HepG2 (cell line): ENCODE results near the gene FGGY. TPM values are rescaled to one million over a fixed set of nuclear protein-coding genes. Genes with fewer than 3 reads are reported as not detected.

Experiments used
- ATAC-seq: fragments of 200-7000 bp; cut with Tn5 transposase; 3 replicates; pipeline ENCODE4 v1.9.1; 2020; ENCODE audit warnings: mild to moderate bottlenecking, moderate library complexity
- BruUV-seq: library from RNA; stranded (reverse); fragments of 400-500 nt; replicated peaks from 2 replicates; lab custom pipeline; 2021; lab: Mats Ljungman, UMichigan
- CTCF ChIA-PET: fragments of 300-600 bp; formaldehyde crosslinking; extraction: SDS; loops from one replicate; lab custom pipeline; 2021; ENCODE audit warnings: low total read pairs, inconsistent platforms, low intra/inter-chr PET ratio; lab: Yijun Ruan, JAX
- POLR2A ChIA-PET: fragments of 350-600 bp; sonication (Branson Sonifier 250); formaldehyde crosslinking; loops from one replicate; lab custom pipeline; 2020; ENCODE audit warnings: antibody characterized with exemption, inconsistent platforms; lab: Yijun Ruan, JAX
- DNase-seq: peaks from one replicate; pipeline ENCODE4 v3.0.0-alpha.2; 2015; ENCODE audit warnings: low spot score
- FAIRE-seq: peaks from 3 replicates; lab custom pipeline; 2011; peaks lifted over from hg19 to GRCh38; lab: Jason Lieb, UNC
- H2AFZ ChIP-seq: one replicate; pipeline ENCODE4 v1.6.1; 2011; ENCODE audit warnings: low read length, inconsistent platforms
- H3K27ac ChIP-seq: fragments of 300-600 bp; 3 replicates; pipeline ENCODE4 v1.8.0; 2011; ENCODE audit warnings: mixed run types, mild to moderate bottlenecking, mixed read lengths, low read length, inconsistent platforms; ENCODE audit not compliant: insufficient read depth; ENCODE audit errors: extremely low read length
- H3K27me3 ChIP-seq, 2 experiments: fragments of 200-600 bp in 1 of 2; 2 replicates in 1 of 2; 3 replicates in 1 of 2; pipeline versions ENCODE4 v1.6.0 to v1.8.0; 2011; ENCODE audit warnings: low read length in 2 of 2, mild to moderate bottlenecking in 2 of 2, moderate library complexity in 2 of 2, inconsistent platforms in 1 of 2; ENCODE audit not compliant: insufficient read depth in 2 of 2, control insufficient read depth in 1 of 2
- H3K36me3 ChIP-seq, 2 experiments: fragments of 200-600 bp in 1 of 2; replicated peaks in 1 of 2; 2 replicates in 1 of 2; 3 replicates in 1 of 2; pipeline versions ENCODE4 v1.5.1 to v1.8.0; 2011; ENCODE audit warnings: low read length in 2 of 2, inconsistent platforms in 1 of 2; ENCODE audit not compliant: insufficient read depth in 2 of 2, control insufficient read depth in 1 of 2
- H3K4me1 ChIP-seq: 2 replicates; pipeline ENCODE4 v1.5.1; 2012; ENCODE audit warnings: low read length, inconsistent platforms; ENCODE audit not compliant: insufficient read depth
- H3K4me2 ChIP-seq: 2 replicates; pipeline ENCODE4 v1.6.0; 2011; ENCODE audit warnings: low read depth, low read length, inconsistent platforms
- H3K4me3 ChIP-seq, 3 experiments: fragments of 200-600 bp in 1 of 3; sonication (generic), shearing (Covaris generic) in 1 of 3; replicated peaks in 1 of 3; 2 replicates each; pipeline ENCODE4 v1.5.1; 2011 to 2016; ENCODE audit warnings: low read length in 3 of 3, inconsistent platforms in 2 of 3, low read depth in 2 of 3, mild to moderate bottlenecking in 2 of 3, control low read depth in 1 of 3, mixed read lengths in 1 of 3; ENCODE audit not compliant: insufficient read depth in 1 of 3
- H3K79me2 ChIP-seq: one replicate; pipeline ENCODE4 v1.6.1; 2011; ENCODE audit warnings: low read length, inconsistent platforms; ENCODE audit not compliant: insufficient read depth
- H3K9ac ChIP-seq: 2 replicates; pipeline ENCODE4 v1.6.0; 2011; ENCODE audit warnings: mild to moderate bottlenecking, low read depth, low read length, inconsistent platforms; ENCODE audit not compliant: insufficient read depth
- H3K9me3 ChIP-seq: 2 replicates; pipeline ENCODE4 v1.5.1; 2012; ENCODE audit warnings: mild to moderate bottlenecking, low read length
- H4K20me1 ChIP-seq: 2 replicates; pipeline ENCODE4 v1.6.0; 2011; ENCODE audit warnings: inconsistent platforms, mild to moderate bottlenecking, low read length, moderate library complexity; ENCODE audit not compliant: insufficient read depth
- CHD2 ChIP-seq: IDR thresholded peaks from 2 replicates; pipeline ENCODE4 v1.6.1; 2011; ENCODE audit warnings: low read depth, low read length, improper control_type of control experiment
- DRAP1 ChIP-seq: IDR thresholded peaks from 2 replicates; pipeline ENCODE4 v1.6.1; 2016; ENCODE audit warnings: missing genetic modification reagents, missing compliant biosample characterization
- FLYWCH1 ChIP-seq: sonication (generic); formaldehyde crosslinking; IDR thresholded peaks from 2 replicates; pipeline ENCODE4 v1.8.1; 2023; ENCODE audit warnings: mild to moderate bottlenecking, missing genetic modification reagents
- HNRNPUL1 ChIP-seq: fragments of 200-400 bp; formaldehyde crosslinking; IDR thresholded peaks from 2 replicates; pipeline ENCODE4 v1.6.1; 2017; ENCODE audit warnings: low read depth, mild to moderate bottlenecking, low read length, moderate library complexity
- HOXA3 ChIP-seq: sonication (generic); formaldehyde crosslinking; IDR thresholded peaks from 2 replicates; pipeline ENCODE4 v1.5.0; 2020; ENCODE audit warnings: missing genetic modification reagents
- MXD3 ChIP-seq: IDR thresholded peaks from 2 replicates; pipeline ENCODE4 v1.6.1; 2016; ENCODE audit warnings: mild to moderate bottlenecking, missing biosample characterization, missing genetic modification reagents
- TIGD3 ChIP-seq: sonication (generic); formaldehyde crosslinking; IDR thresholded peaks from 2 replicates; pipeline ENCODE4 v1.5.1; 2020; ENCODE audit warnings: mild to moderate bottlenecking, missing genetic modification reagents, borderline replicate concordance
- TOPORS ChIP-seq: sonication (generic); formaldehyde crosslinking; IDR thresholded peaks from 2 replicates; pipeline ENCODE4 v1.8.0; 2023; ENCODE audit warnings: mild to moderate bottlenecking, missing genetic modification reagents
- ZNF20 ChIP-seq: sonication (generic); formaldehyde crosslinking; IDR thresholded peaks from 2 replicates; pipeline ENCODE4 v1.4.0; 2020; ENCODE audit warnings: mild to moderate bottlenecking, moderate library complexity, missing genetic modification reagents
- ZNF496 ChIP-seq: sonication (generic); formaldehyde crosslinking; IDR thresholded peaks from 2 replicates; pipeline ENCODE4 v1.8.1; 2023; ENCODE audit warnings: mild to moderate bottlenecking, moderate library complexity, missing genetic modification reagents; ENCODE audit not compliant: insufficient replicate concordance
- ZNF788 ChIP-seq: sonication (generic); formaldehyde crosslinking; IDR thresholded peaks from 2 replicates; pipeline ENCODE4 v1.5.0; 2020; ENCODE audit warnings: mild to moderate bottlenecking, missing genetic modification reagents, borderline replicate concordance
- WGBS: methylation state at CpG from one replicate; pipeline ENCODE4 v1.1.6; 2017; ENCODE audit warnings: low lambda C conversion rate; 5-methylcytosine and 5-hydroxymethylcytosine counted together
- in situ Hi-C: cut with HindIII; loops from 2 replicates; pipeline ENCODE4 v1.10.0; 2017; ENCODE audit warnings: low pct_unique_long_range_greater_than_20kb; ENCODE audit not compliant: extremely low pct_ligation_motif_present
- intact Hi-C: fragments of 100-400 bp; cut with micrococcal nuclease; formaldehyde crosslinking; loops from one replicate; pipeline ENCODE4 v1.10.0; 2022; ENCODE audit not compliant: unreplicated experiment
- polyA plus RNA-seq, 8 experiments: library from polyadenylated mRNA; depleted of rRNA in 3 of 8; stranded (reverse) in 7 of 8; unstranded in 1 of 8; fragments of >200 nt; fragmentation: Illumina TruSeq in 4 of 8; extraction: Trizol in 4 of 8; gene quantifications; 2 replicates each; pipeline versions ENCODE4 v1.2.1 to v1.2.3, GENCODE V29; 2011 to 2016; ENCODE audit warnings: low read depth in 4 of 8, missing spikeins in 1 of 8, mixed read lengths in 1 of 8; ENCODE audit not compliant: insufficient read depth in 1 of 8
- total RNA-seq, 5 experiments: library from RNA; depleted of rRNA; stranded (reverse); fragments of >200 nt; fragmentation: Illumina TruSeq; extraction: Trizol; gene quantifications; 2 replicates each; pipeline ENCODE4 v1.2.3, GENCODE V29; 2016; ENCODE audit warnings: low read depth in 1 of 5

The FGGY gene
- total and polyA plus RNA-seq, 2 of the 13 experiments (the other 11 are each of a cell fraction or from before 2014, with no cell fraction given): 15.7 to 27.5 TPM

GRCh38 chr1:59331686-59332620, 35.1 kb downstream of the FGGY start:
- no peak overlapping the region for H2AFZ ChIP-seq
- H3K79me2 ChIP-seq: no peaks in the 10 kb centered on the region
- no TSS peak for BruUV-seq
- DNase-seq (no peak), ATAC-seq (no peak), FAIRE-seq (no peak)
- ChIA-PET CTCF (no interaction called here), POLR2A (no interaction called here)
- intact Hi-C loops (no loop called here), in situ Hi-C loops (no loop called here)
- no peaks in the 10 kb centered on the region for H3K36me3 ChIP-seq
- no peak overlapping the region for H3K4me2 ChIP-seq
- H4K20me1 ChIP-seq: no peaks in the 10 kb centered on the region
- WGBS: 94% methylated on average over 5 of the region's 5 CpGs
- no peaks in the 10 kb centered on the region for H3K9me3 ChIP-seq
- no peaks in the 10 kb centered on the region for H3K4me1 ChIP-seq
- H3K9ac ChIP-seq: no peak overlapping the region
- TF ChIP-seq CHD2 (no peak), ZNF496 (no peak), HNRNPUL1 (no peak), ZNF788 (CRISPR knock-in tag) (no peak), HOXA3 (CRISPR knock-in tag) (no peak), FLYWCH1 (no peak), MXD3 (no peak), TOPORS (CRISPR knock-in tag) (no peak), TIGD3 (CRISPR knock-in tag) (no peak), DRAP1 (CRISPR knock-in tag) (no peak), ZNF20 (CRISPR knock-in tag) (no peak)
- H3K27ac ChIP-seq: no peak overlapping the region
- no peaks in the 10 kb centered on the region for H3K27me3 ChIP-seq
- no peak overlapping the region for H3K4me3 ChIP-seq
